ENCODE data around the gene PLXNC1. TPM values are rescaled to one million over a fixed set of nuclear protein-coding genes. Genes with fewer than 3 reads are reported as not detected.

The PLXNC1 gene
- total RNA-seq: 10 to 100 TPM in 1 of 2 donors, 1 to 10 TPM in 1; 8.4 to 12.4 TPM

DNA sequence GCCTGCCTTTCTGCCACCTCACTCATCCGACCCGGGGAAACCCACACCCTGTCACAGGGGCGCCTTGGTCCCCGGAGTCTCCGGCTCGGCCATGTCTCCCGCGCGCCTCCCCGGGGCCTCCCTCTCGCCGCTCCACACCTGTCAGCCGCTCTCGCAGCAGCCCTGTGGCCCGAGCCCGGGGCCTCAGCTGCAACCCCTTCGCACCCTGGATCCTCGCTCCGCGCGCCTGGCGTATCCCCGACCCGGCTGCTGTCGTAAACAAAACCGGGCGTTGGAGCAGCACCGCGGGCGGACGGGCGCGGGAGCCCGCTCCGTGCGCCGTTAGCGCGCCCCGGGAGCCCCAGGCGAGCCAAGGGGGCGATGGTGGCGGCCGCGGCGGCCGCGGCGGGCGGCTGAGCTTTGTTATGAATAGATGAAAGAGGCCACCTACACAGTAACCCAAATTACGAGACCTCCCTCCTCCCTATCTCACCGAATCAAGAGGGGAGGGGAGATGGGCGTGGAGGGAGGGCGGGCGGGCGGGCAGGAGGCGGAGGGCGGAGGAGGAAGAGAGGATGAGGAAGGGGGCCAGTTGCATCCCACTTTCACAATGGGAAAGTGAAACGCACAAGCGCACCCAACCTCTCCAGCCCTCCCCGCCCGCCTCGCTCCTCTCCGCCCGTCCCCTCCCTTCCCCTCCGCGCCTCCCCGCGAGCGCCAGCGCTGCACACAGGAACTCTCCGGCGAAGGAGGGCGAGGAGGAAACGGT is at the start of gene PLXNC1:
TSS of gene PLXNC1 (plus strand) at position 587 of the 748 bp plus-strand sequence. CDS start 395 bp downstream, outside the sequence.
- Histone ChIP-seq H3K9ac (ENCODE audit: low read depth in 2 of 2, low read length in 2 of 2) (peak within 1 kb of the TSS; percentile 58 to 66), H3K4me3 (peak within 1 kb of the TSS; percentile 56), H3K27ac (peak within 1 kb of the TSS; percentile 37), H3K27me3 (peaks cover 13% of the 10 kb centered on the region), H3K36me3 (no peaks in the 10 kb centered on the region), H3K4me1 (peaks cover 13% of the 10 kb centered on the region), H3K9me3 (no peaks in the 10 kb centered on the region)
- intact Hi-C loops (cut with DNase I): loop anchor here (5.0 kb wide), 1 partner anchor 284 kb away; no protein-coding TSS in a partner anchor
- DNase-seq: peak; percentile 70
- TF ChIP-seq, protein P1, sequence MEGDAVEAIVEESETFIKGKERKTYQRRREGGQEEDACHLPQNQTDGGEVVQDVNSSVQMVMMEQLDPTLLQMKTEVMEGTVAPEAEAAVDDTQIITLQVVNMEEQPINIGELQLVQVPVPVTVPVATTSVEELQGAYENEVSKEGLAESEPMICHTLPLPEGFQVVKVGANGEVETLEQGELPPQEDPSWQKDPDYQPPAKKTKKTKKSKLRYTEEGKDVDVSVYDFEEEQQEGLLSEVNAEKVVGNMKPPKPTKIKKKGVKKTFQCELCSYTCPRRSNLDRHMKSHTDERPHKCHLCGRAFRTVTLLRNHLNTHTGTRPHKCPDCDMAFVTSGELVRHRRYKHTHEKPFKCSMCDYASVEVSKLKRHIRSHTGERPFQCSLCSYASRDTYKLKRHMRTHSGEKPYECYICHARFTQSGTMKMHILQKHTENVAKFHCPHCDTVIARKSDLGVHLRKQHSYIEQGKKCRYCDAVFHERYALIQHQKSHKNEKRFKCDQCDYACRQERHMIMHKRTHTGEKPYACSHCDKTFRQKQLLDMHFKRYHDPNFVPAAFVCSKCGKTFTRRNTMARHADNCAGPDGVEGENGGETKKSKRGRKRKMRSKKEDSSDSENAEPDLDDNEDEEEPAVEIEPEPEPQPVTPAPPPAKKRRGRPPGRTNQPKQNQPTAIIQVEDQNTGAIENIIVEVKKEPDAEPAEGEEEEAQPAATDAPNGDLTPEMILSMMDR (IDR thresholded peaks at IDR 0.05): no peak

DNA sequence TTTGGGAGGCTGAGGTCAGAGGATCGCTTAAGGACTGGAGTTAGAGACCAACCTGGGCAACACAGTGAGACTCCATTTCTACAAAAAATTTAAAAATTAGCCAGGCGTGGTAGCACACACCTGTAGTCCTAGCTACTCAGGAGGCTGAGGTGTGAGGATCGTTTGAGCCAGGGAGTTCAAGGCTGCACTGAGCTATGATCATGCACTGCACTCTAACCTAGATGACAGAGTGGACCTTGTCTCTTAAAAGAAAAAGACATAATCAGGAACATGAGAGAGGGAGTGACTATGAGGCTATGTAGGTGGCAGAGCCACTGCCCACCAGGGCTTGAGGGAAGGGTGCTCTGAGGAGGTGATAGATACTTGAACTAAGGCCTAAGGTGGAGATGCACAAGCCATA is 49.2 kb upstream of the PLXNC1 start:
- Histone ChIP-seq H3K4me3 (no peak overlapping the region), H3K9ac (ENCODE audit: low read depth in 2 of 2, low read length in 2 of 2) (no peak overlapping the region), H3K27me3 (no peaks in the 10 kb centered on the region), H3K9me3 (no peaks in the 10 kb centered on the region), H3K27ac (no peak overlapping the region), H3K4me1 (no peaks in the 10 kb centered on the region), H3K36me3 (no peaks in the 10 kb centered on the region)
- no peak for DNase-seq
- TF ChIP-seq, protein P1 (IDR thresholded peaks at IDR 0.05): no peak
- intact Hi-C loops (cut with DNase I): no loop called here

DNA sequence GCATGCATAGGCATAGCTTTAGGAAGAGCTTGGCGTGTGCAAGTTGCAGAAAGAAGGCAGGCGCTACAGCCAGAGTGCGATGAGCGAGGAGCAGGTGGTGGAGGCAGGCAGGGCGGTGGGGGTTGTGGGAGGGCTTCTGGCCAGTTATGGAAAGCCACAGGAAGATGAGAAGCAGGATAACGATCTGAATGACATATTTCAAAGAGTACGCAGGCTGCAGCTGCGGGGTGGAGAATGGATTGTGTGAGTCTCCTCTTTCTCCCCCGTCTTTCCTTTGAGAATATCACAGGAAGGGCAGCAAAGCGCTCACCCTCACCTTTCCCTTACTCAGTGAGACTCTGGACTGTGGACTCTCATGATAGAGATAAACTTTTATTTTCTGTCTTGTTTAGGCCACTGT is 48.7 kb upstream of the PLXNC1 start:
- Histone ChIP-seq H3K9me3 (no peaks in the 10 kb centered on the region), H3K9ac (ENCODE audit: low read depth in 2 of 2, low read length in 2 of 2) (no peak overlapping the region), H3K4me1 (no peaks in the 10 kb centered on the region), H3K27me3 (no peaks in the 10 kb centered on the region), H3K4me3 (no peak overlapping the region), H3K27ac (no peak overlapping the region), H3K36me3 (no peaks in the 10 kb centered on the region)
- no peak for DNase-seq
- intact Hi-C loops (cut with DNase I): loop anchor here (2.0 to 5.0 kb wide), 4 partner anchors 122 to 597 kb away; no protein-coding TSS in a partner anchor
- TF ChIP-seq, protein P1 (IDR thresholded peaks at IDR 0.05): no peak

DNA sequence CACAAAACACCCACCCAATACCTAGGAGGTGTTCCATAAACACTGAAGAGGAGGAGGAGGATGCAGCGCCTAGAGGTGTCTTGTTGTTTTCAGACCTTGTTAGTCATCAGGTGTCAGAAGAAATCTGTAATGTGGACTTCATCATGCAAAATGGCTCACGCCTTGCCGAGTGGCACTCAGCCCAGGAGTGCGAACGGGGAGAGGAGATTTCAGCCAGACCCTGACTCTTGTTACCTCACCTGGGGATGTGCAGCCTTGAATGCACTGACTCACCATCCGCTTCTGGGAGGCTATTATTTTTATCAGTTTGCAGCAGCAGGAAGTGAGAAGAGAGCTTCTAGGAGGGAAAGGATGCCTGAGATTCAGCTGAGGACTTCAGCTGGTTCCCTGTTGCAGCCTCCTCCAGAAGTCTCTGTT is 48.2 kb upstream of the PLXNC1 start:
- TF ChIP-seq, protein P1 (IDR thresholded peaks at IDR 0.05): no peak
- no peak for DNase-seq
- Histone ChIP-seq H3K27ac (no peak overlapping the region), H3K4me1 (no peaks in the 10 kb centered on the region), H3K4me3 (no peak overlapping the region), H3K27me3 (no peaks in the 10 kb centered on the region), H3K9me3 (no peaks in the 10 kb centered on the region), H3K9ac (ENCODE audit: low read depth in 2 of 2, low read length in 2 of 2) (no peak overlapping the region), H3K36me3 (no peaks in the 10 kb centered on the region)
- intact Hi-C loops (cut with DNase I): loop anchor here (2.0 to 5.0 kb wide), 4 partner anchors 123 to 598 kb away; no protein-coding TSS in a partner anchor

DNA sequence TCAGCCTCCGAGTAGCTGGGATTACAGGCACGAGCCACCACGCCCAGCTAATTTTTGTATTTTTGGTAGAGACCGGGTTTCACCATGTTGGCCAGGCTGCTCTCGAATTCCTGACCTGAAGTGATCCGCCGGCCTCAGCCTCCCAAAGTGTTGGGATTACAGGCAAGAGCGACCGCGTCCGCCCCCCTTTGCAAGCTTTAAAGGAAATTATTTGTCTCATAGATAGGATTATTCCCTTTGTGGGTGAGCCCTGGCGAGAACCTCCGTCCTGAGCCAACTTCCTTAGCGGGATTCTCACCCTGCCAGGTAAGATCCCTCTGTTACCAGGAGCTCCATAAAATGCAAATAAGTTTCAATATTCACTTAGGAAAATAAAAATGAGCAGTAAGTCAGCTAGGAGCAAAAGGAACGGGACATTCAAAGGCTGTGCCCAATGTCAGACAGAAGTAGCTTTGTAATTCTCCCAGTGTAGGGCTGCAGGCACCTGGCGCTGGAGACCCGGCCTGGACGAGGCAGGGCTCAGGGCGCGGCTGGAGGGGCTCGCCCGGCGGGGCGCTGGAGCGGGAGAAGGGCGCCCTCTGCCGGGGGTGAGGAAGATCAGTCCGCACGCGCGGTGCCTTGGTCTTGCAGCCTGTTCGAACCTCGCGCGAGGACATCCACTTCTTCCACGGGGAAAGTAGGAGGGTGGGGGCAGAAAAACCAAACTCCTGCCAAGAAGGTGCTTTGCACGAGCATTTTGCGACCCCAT is 47.2 kb upstream of the PLXNC1 start:
- Histone ChIP-seq H3K4me1 (no peaks in the 10 kb centered on the region), H3K36me3 (no peaks in the 10 kb centered on the region), H3K27ac (no peak overlapping the region), H3K9me3 (no peaks in the 10 kb centered on the region), H3K27me3 (no peaks in the 10 kb centered on the region), H3K9ac (ENCODE audit: low read depth in 2 of 2, low read length in 2 of 2) (peak overlapping the region; percentile 52 to 57), H3K4me3 (peak overlapping the region; percentile 53)
- peak; percentile 73 for DNase-seq
- TF ChIP-seq, protein P1 (IDR thresholded peaks at IDR 0.05): peak; percentile 92
- intact Hi-C loops (cut with DNase I): loop anchor here (2.0 to 5.0 kb wide), 4 partner anchors 124 to 599 kb away; no protein-coding TSS in a partner anchor

All from colonic mucosa (tissue), 4 donors.